Keratinocyte (primary cell): Measurements from ENCODE around the gene KANSL1.

ENCODE experiments used
- EZH2 ChIP-seq: IDR thresholded peaks from one replicate; pipeline ENCODE4 v1.6.1; 2012; ENCODE audit warnings: inconsistent platforms, mild to moderate bottlenecking, low read length, moderate library complexity
- TF ChIP-seq, protein P1 (sequence below), 3 experiments: IDR thresholded peaks in 1 of 3; conservative IDR thresholded peaks in 1 of 3; optimal IDR thresholded peaks in 1 of 3; 2 replicates in 2 of 3; 3 replicates in 1 of 3; pipeline versions ENCODE3 to v1.5.1; 2011; ENCODE audit warnings: low read length in 3 of 3, mild to moderate bottlenecking in 3 of 3, moderate library complexity in 2 of 3, control low read depth in 1 of 3, inconsistent platforms in 1 of 3; ENCODE audit not compliant: insufficient read depth in 2 of 3; ENCODE audit errors: extremely low read depth in 1 of 3

DNA sequence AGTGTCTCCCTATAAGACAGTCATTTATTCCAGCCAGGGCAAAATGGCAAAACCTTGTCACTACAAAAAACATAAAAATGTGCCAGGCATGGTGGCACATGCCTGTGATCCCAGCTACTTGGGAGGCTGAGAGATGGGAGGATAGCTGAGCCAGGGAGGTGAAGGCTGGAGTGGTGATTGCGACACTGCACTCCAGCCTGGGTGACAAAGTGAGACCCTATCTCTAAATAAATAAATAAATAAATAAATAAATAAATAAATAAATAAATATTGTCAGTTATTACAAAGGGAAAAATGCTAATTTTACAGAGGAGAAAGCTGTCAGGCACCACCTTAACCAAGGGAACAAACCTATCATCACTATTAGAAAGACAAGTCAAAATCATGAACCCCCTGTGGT lies 118.7 kb downstream of the KANSL1 start:
- TF ChIP-seq, protein P1, sequence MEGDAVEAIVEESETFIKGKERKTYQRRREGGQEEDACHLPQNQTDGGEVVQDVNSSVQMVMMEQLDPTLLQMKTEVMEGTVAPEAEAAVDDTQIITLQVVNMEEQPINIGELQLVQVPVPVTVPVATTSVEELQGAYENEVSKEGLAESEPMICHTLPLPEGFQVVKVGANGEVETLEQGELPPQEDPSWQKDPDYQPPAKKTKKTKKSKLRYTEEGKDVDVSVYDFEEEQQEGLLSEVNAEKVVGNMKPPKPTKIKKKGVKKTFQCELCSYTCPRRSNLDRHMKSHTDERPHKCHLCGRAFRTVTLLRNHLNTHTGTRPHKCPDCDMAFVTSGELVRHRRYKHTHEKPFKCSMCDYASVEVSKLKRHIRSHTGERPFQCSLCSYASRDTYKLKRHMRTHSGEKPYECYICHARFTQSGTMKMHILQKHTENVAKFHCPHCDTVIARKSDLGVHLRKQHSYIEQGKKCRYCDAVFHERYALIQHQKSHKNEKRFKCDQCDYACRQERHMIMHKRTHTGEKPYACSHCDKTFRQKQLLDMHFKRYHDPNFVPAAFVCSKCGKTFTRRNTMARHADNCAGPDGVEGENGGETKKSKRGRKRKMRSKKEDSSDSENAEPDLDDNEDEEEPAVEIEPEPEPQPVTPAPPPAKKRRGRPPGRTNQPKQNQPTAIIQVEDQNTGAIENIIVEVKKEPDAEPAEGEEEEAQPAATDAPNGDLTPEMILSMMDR (optimal IDR thresholded peaks at IDR 0.05 in 1 of 3, IDR thresholded peaks at IDR 0.05 in 1 of 3, conservative IDR thresholded peaks at IDR 0.05 in 1 of 3; ENCODE audit: extremely low read depth in 1 of 3, insufficient read depth in 2 of 3, low read length in 3 of 3) = no peak
- TF ChIP-seq EZH2 = no peak
